Muscle layer of colon (tissue), 2 donors: ENCODE data around the gene SCCPDH.

Experiments
- H3K27ac ChIP-seq: one replicate; pipeline ENCODE4 v1.7.0; 2013; ENCODE audit warnings: low read depth, mild to moderate bottlenecking, low read length, moderate library complexity
- H3K27me3 ChIP-seq, 2 donors: one replicate each; pipeline ENCODE4 v1.7.0; 2013; ENCODE audit warnings: low read length in 2 of 2, mild to moderate bottlenecking in 2 of 2; ENCODE audit not compliant: insufficient read depth in 2 of 2, control insufficient read depth in 1 of 2
- H3K36me3 ChIP-seq: one replicate; pipeline ENCODE4 v1.7.0; 2013; ENCODE audit warnings: mild to moderate bottlenecking, low read length; ENCODE audit not compliant: insufficient read depth
- H3K4me1 ChIP-seq: one replicate; pipeline ENCODE4 v1.7.0; 2013; ENCODE audit warnings: mild to moderate bottlenecking, low read length; ENCODE audit not compliant: insufficient read depth
- H3K4me3 ChIP-seq, 2 donors: one replicate each; pipeline ENCODE4 v1.7.0; 2013; ENCODE audit warnings: low read length in 2 of 2, low read depth in 1 of 2, mild to moderate bottlenecking in 1 of 2, moderate library complexity in 1 of 2
- H3K9ac ChIP-seq: one replicate; pipeline ENCODE4 v1.7.0; 2013; ENCODE audit warnings: low read length
- H3K9me3 ChIP-seq: one replicate; pipeline ENCODE4 v1.7.0; 2013; ENCODE audit warnings: mild to moderate bottlenecking, low read length
- donor health status: abdominal sarcoma.
- donor health status: Adenocarcinoma of cecum.

The SCCPDH gene

GRCh38 chr1:246789454-246790339, 65.5 kb downstream of the SCCPDH start:
- no peak overlapping the region for H3K27ac ChIP-seq
- no peak overlapping the region for H3K4me3 ChIP-seq
- peaks cover 4% of the 10 kb centered on the region for H3K4me1 ChIP-seq
- peaks cover 0 to 11% of the 10 kb centered on the region in 2 donors for H3K27me3 ChIP-seq
- no peaks in the 10 kb centered on the region for H3K9me3 ChIP-seq
- no peak overlapping the region for H3K9ac ChIP-seq
- no peaks in the 10 kb centered on the region for H3K36me3 ChIP-seq

GRCh38 chr1:246790364-246790763, 66.2 kb downstream of the SCCPDH start:
- Histone ChIP-seq H3K4me3 (no peak overlapping the region), H3K9ac (no peak overlapping the region), H3K9me3 (no peaks in the 10 kb centered on the region), H3K27me3 (peaks cover 0 to 17% of the 10 kb centered on the region in 2 donors), H3K4me1 (peaks cover 7% of the 10 kb centered on the region), H3K36me3 (no peaks in the 10 kb centered on the region), H3K27ac (no peak overlapping the region)

GRCh38 chr1:246790833-246791232, 66.6 kb downstream of the SCCPDH start:
- peaks cover 0 to 22% of the 10 kb centered on the region in 2 donors for H3K27me3 ChIP-seq
- no peak overlapping the region for H3K9ac ChIP-seq
- peaks cover 7% of the 10 kb centered on the region for H3K4me1 ChIP-seq
- H3K36me3 ChIP-seq: no peaks in the 10 kb centered on the region
- no peak overlapping the region for H3K27ac ChIP-seq
- H3K9me3 ChIP-seq: no peaks in the 10 kb centered on the region
- no peak overlapping the region for H3K4me3 ChIP-seq

DNA sequence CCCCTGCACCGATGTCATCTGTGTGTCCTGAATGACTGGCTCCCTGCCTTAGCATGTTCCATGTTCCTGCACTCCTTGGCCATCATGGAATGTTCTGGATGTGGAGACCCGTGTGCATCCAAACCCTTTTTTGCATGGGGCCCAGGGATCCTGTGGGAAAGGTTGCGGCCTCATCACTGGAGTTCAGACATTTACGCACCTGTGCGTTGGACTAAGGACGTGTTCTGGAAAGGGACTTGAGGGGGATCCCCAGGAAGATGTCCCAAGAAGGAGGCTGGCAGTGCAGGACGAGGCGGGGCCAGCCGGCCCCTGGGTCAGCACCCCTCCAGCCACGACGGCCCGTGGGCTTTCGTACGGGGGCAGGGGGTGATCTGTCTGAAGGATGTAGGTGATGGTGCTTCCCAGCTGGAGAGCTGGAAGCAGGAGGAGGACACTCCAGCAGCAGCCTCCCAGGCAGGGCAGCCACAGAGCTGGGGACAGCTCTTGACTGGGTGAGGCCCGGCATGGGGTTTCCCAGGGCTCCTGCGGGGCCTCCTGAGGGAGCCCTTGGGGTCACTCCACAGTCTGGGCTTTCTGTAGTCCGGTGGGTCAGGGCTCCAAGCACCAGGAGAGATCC, 67.2 kb downstream of the SCCPDH start:
- H3K9me3 ChIP-seq: no peaks in the 10 kb centered on the region
- no peaks in the 10 kb centered on the region for H3K36me3 ChIP-seq
- H3K4me1 ChIP-seq: peaks cover 7% of the 10 kb centered on the region
- H3K4me3 ChIP-seq: no peak overlapping the region
- no peak overlapping the region for H3K9ac ChIP-seq
- H3K27ac ChIP-seq: no peak overlapping the region
- H3K27me3 ChIP-seq: peaks cover 0 to 22% of the 10 kb centered on the region in 2 donors

- no peaks in the 10 kb centered on the region for H3K9me3 ChIP-seq
- no peak overlapping the region for H3K4me3 ChIP-seq
- peaks cover 7% of the 10 kb centered on the region for H3K4me1 ChIP-seq
- H3K27ac ChIP-seq: no peak overlapping the region
- no peak overlapping the region for H3K9ac ChIP-seq
- H3K27me3 ChIP-seq: peaks cover 0 to 22% of the 10 kb centered on the region in 2 donors
- no peaks in the 10 kb centered on the region for H3K36me3 ChIP-seq
Measured at GRCh38 chr1:246792603-246793002, 68.4 kb downstream of the SCCPDH start.

GRCh38 chr1:246793356-246793896, 69.2 kb downstream of the SCCPDH start:
- Histone ChIP-seq H3K4me1 (peaks cover 7% of the 10 kb centered on the region), H3K27ac (no peak overlapping the region), H3K27me3 (peaks cover 0 to 22% of the 10 kb centered on the region in 2 donors), H3K4me3 (no peak overlapping the region), H3K9ac (no peak overlapping the region), H3K9me3 (no peaks in the 10 kb centered on the region), H3K36me3 (no peaks in the 10 kb centered on the region)

DNA sequence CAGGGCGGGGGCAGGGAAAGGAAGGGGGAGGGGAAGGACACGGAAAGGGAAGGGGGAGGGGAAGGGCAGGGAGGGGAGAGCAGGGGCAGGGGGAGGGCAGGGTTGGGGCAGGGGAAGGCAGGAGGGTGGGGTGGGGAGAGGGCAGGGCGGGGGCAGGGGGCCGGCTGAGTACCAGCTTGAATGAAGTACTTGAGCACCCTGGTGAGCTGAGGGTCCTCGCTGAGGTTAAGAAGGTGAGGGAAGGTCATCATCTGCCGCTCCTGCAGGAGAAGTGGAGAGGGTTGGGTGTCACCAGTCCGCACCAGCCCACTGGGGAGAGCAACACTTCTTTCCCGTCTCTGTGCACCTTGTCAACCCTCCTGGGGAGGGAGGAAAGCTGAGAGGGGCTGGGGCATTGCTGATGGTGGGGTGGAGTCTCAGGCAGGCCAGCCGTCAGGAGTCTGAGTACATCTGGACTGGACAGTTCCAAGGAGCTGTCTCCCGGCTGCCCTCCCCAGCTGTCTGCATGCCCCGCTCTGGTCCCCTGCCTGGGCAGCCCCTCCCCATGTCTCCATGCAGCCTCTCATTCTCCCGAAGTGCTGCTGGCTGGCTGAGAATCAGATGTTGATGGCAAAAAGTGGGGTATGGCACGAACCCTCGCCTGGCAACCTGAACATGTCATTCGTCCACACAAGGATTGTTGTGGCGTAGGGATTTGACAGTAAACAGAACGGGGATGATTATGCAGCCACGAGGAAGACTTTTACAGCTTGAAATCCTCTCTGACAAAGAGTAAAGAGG, 70.0 kb downstream of the SCCPDH start:
- Histone ChIP-seq H3K4me1 (peaks cover 7% of the 10 kb centered on the region), H3K4me3 (no peak overlapping the region), H3K36me3 (no peaks in the 10 kb centered on the region), H3K27me3 (peaks cover 0 to 22% of the 10 kb centered on the region in 2 donors), H3K27ac (no peak overlapping the region), H3K9me3 (no peaks in the 10 kb centered on the region), H3K9ac (no peak overlapping the region)

GRCh38 chr1:246794828-246795671, 70.8 kb downstream of the SCCPDH start:
- Histone ChIP-seq H3K9ac (no peak overlapping the region), H3K9me3 (no peaks in the 10 kb centered on the region), H3K27ac (no peak overlapping the region), H3K36me3 (no peaks in the 10 kb centered on the region), H3K4me1 (peaks cover 7% of the 10 kb centered on the region), H3K4me3 (no peak overlapping the region), H3K27me3 (peaks cover 0 to 22% of the 10 kb centered on the region in 2 donors)

- H3K4me3 ChIP-seq: no peak overlapping the region
- no peaks in the 10 kb centered on the region for H3K36me3 ChIP-seq
- peaks cover 7% of the 10 kb centered on the region for H3K4me1 ChIP-seq
- H3K9me3 ChIP-seq: no peaks in the 10 kb centered on the region
- H3K9ac ChIP-seq: no peak overlapping the region
- H3K27ac ChIP-seq: no peak overlapping the region
- peaks cover 0 to 22% of the 10 kb centered on the region in 2 donors for H3K27me3 ChIP-seq
Measured at GRCh38 chr1:246795906-246796694, 71.9 kb downstream of the SCCPDH start.

- no peaks in the 10 kb centered on the region for H3K36me3 ChIP-seq
- H3K4me3 ChIP-seq: no peak overlapping the region
- H3K27ac ChIP-seq: no peak overlapping the region
- H3K4me1 ChIP-seq: peaks cover 7% of the 10 kb centered on the region
- no peaks in the 10 kb centered on the region for H3K9me3 ChIP-seq
- H3K9ac ChIP-seq: no peak overlapping the region
- peaks cover 0 to 22% of the 10 kb centered on the region in 2 donors for H3K27me3 ChIP-seq
Measured at GRCh38 chr1:246797157-246797556, 72.9 kb downstream of the SCCPDH start.
